Fibroblast of lung (primary cell): ENCODE results near the gene TMEM26. TPM values are rescaled to one million over a fixed set of nuclear protein-coding genes. Genes with fewer than 3 reads are reported as not detected.

Experiments used
- DNase-seq, 2 donors: peaks; one replicate each; pipeline versions ENCODE4 v3.0.0 to v3.0.0-alpha.2; 2010; ENCODE audit warnings: low read depth in 2 of 2
- H2AFZ ChIP-seq: 2 replicates; pipeline ENCODE4 v1.5.1; 2012; ENCODE audit warnings: low read length, control low read depth, inconsistent platforms
- H3K27ac ChIP-seq: 2 replicates; pipeline ENCODE4 v1.5.1; 2011; ENCODE audit warnings: low read length, control low read depth; ENCODE audit not compliant: insufficient read depth
- H3K27me3 ChIP-seq: 2 replicates; pipeline ENCODE4 v1.5.1; 2011; ENCODE audit warnings: mild to moderate bottlenecking, low read length; ENCODE audit not compliant: control insufficient read depth, insufficient read depth
- H3K36me3 ChIP-seq: 2 replicates; pipeline ENCODE4 v1.5.1; 2011; ENCODE audit warnings: low read length; ENCODE audit not compliant: control insufficient read depth, insufficient read depth
- H3K4me1 ChIP-seq: 2 replicates; pipeline ENCODE4 v1.5.1; 2011; ENCODE audit warnings: low read length; ENCODE audit not compliant: control insufficient read depth, insufficient read depth; ENCODE audit errors: extremely low read depth
- H3K4me2 ChIP-seq: 2 replicates; pipeline ENCODE4 v1.5.1; 2011; ENCODE audit warnings: low read length, control low read depth; ENCODE audit not compliant: insufficient read depth; ENCODE audit errors: extremely low read depth
- H3K4me3 ChIP-seq, 4 experiments: fragments of 200-600 bp in 1 of 4; sonication (generic) in 1 of 4; replicated peaks in 1 of 4; 2 replicates each; pipeline ENCODE4 v1.5.1; 2011 to 2016; ENCODE audit warnings: low read length in 4 of 4, low read depth in 3 of 4, mild to moderate bottlenecking in 3 of 4, control low read depth in 2 of 4, inconsistent platforms in 1 of 4, mixed read lengths in 1 of 4; ENCODE audit not compliant: insufficient read depth in 1 of 4; ENCODE audit errors: control extremely low read depth in 1 of 4
- H3K79me2 ChIP-seq: 2 replicates; pipeline ENCODE4 v1.5.1; 2012; ENCODE audit warnings: mild to moderate bottlenecking, low read length, inconsistent platforms; ENCODE audit not compliant: control insufficient read depth, insufficient read depth
- H3K9ac ChIP-seq: 2 replicates; pipeline ENCODE4 v1.5.1; 2011; ENCODE audit warnings: mild to moderate bottlenecking, low read length, control low read depth; ENCODE audit not compliant: insufficient read depth
- H3K9me3 ChIP-seq: 2 replicates; pipeline ENCODE4 v1.5.1; 2012; ENCODE audit warnings: low read depth, low read length; ENCODE audit not compliant: control insufficient read depth, insufficient read depth
- H4K20me1 ChIP-seq: 2 replicates; pipeline ENCODE4 v1.5.1; 2011; ENCODE audit warnings: low read length; ENCODE audit not compliant: control insufficient read depth, insufficient read depth; ENCODE audit errors: extremely low read depth
- CTCF ChIP-seq, 2 donors: IDR thresholded peaks in 1 of 2; conservative IDR thresholded peaks in 1 of 2; 1 replicate in 1 of 2; 2 replicates in 1 of 2; pipeline ENCODE4 v1.5.1; 2011 to 2012; ENCODE audit warnings: low read length in 2 of 2, control low read depth in 1 of 2, inconsistent platforms in 1 of 2, low read depth in 1 of 2, mild to moderate bottlenecking in 1 of 2
- EZH2 ChIP-seq: IDR thresholded peaks from 2 replicates; pipeline ENCODE4 v1.5.1; 2012; ENCODE audit warnings: low read length, control low read depth, mild to moderate bottlenecking; ENCODE audit errors: missing control alignments
- polyA plus RNA-seq, 2 donors: library from polyadenylated mRNA; depleted of rRNA in 1 of 2; stranded (reverse) in 1 of 2; unstranded in 1 of 2; fragments of >200 nt; gene quantifications; 2 replicates each; pipeline ENCODE4 v1.2.1, GENCODE V29; 2011 to 2012; ENCODE audit warnings: missing spikeins in 1 of 2
- total RNA-seq: library from RNA; depleted of rRNA; stranded (reverse); fragments of >200 nt; gene quantifications from 2 replicates; pipeline ENCODE4 v1.2.1, GENCODE V29; 2014

The TMEM26 gene
- total and polyA plus RNA-seq, 2 donors (not counting 1 experiment from before 2014, with no cell fraction given): 1.4 to 2.3 TPM

- Histone ChIP-seq H4K20me1 (no peaks in the 10 kb centered on the region), H3K4me2 (no peak overlapping the region), H2AFZ (no peak overlapping the region), H3K27ac (no peak overlapping the region), H3K4me1 (no peaks in the 10 kb centered on the region), H3K79me2 (no peaks in the 10 kb centered on the region), H3K36me3 (no peaks in the 10 kb centered on the region), H3K9ac (no peak overlapping the region), H3K4me3 (no peak overlapping the region), H3K27me3 (no peaks in the 10 kb centered on the region), H3K9me3 (no peaks in the 10 kb centered on the region)
- DNase-seq: no peak
- TF ChIP-seq EZH2: no peak
- no peak for TF ChIP-seq CTCF (conservative IDR thresholded peaks at IDR 0.05 in 1 of 2, IDR thresholded peaks at IDR 0.05 in 1 of 2; ENCODE audit: low read depth in 1 of 2, low read length in 2 of 2)
Observed at GRCh38 chr10:61481597-61481996, 28.4 kb upstream of the TMEM26 start.

DNA sequence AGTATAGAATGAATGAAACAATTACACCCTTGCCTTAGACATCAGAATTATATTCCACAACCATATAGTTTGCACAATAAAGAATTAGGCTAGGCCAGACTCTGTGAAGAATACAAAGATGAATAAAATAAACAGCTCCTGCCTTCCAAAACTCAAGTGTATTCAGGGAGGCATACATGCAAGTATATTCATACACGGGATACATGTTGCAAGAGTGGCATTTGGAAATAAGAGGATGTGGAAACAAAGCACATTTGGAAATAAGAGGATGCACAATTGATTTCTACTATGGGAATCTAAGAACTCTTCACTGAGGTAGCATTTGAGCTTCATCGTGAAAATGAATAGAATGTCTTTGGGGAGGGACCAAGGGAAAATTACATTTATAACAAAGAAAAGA is 27.0 kb upstream of the TMEM26 start:
- no peak overlapping the region for H3K27ac ChIP-seq
- H2AFZ ChIP-seq: no peak overlapping the region
- no peaks in the 10 kb centered on the region for H3K4me1 ChIP-seq
- H3K9ac ChIP-seq: no peak overlapping the region
- H3K27me3 ChIP-seq: no peaks in the 10 kb centered on the region
- no peak for DNase-seq
- no peaks in the 10 kb centered on the region for H3K9me3 ChIP-seq
- no peaks in the 10 kb centered on the region for H3K79me2 ChIP-seq
- no peak for TF ChIP-seq EZH2
- no peak for TF ChIP-seq CTCF (conservative IDR thresholded peaks at IDR 0.05 in 1 of 2, IDR thresholded peaks at IDR 0.05 in 1 of 2; ENCODE audit: low read depth in 1 of 2, low read length in 2 of 2)
- no peak overlapping the region for H3K4me2 ChIP-seq
- H4K20me1 ChIP-seq: no peaks in the 10 kb centered on the region
- no peaks in the 10 kb centered on the region for H3K36me3 ChIP-seq
- no peak overlapping the region for H3K4me3 ChIP-seq

DNA sequence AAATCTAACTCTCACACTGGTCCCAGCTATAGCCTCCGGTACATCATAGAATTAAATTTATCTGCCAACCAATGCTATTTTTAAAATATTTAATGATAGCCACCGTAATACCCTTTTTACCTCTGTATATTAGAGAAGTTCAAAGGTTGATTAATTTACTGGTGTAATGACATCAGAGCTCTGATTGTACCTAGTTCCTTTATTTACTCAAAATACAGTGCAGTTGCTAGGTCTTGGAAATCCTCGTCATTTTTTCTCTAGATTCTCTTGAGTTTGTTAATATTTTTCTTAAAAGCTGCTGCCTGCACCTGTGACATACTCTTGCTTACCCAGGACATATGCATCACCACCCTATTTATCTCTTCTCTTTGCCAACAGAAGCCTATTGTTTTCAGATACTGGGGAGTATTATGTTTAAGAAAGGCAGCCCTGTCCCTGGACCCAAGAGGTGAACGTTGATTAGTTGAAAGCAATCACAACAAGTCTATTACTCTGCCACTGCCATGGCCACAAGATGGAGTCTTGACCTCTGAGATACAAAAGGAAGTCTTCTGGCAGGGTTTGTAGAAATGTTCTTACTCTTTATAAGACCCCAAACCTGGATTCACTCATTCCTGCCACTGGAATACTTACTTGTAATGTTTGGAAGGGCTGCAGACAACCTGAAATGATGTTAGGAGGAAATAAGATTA is 25.6 kb upstream of the TMEM26 start:
- no peaks in the 10 kb centered on the region for H3K9me3 ChIP-seq
- DNase-seq: no peak
- H2AFZ ChIP-seq: no peak overlapping the region
- H4K20me1 ChIP-seq: no peaks in the 10 kb centered on the region
- no peak overlapping the region for H3K4me3 ChIP-seq
- no peaks in the 10 kb centered on the region for H3K79me2 ChIP-seq
- H3K4me2 ChIP-seq: no peak overlapping the region
- H3K4me1 ChIP-seq: no peaks in the 10 kb centered on the region
- H3K9ac ChIP-seq: no peak overlapping the region
- no peak overlapping the region for H3K27ac ChIP-seq
- TF ChIP-seq CTCF (conservative IDR thresholded peaks at IDR 0.05 in 1 of 2, IDR thresholded peaks at IDR 0.05 in 1 of 2; ENCODE audit: low read depth in 1 of 2, low read length in 2 of 2) (no peak), EZH2 (no peak)
- no peaks in the 10 kb centered on the region for H3K36me3 ChIP-seq
- no peaks in the 10 kb centered on the region for H3K27me3 ChIP-seq
